Mucosa of descending colon (tissue), 3 donors: ENCODE measurements around the gene WDR55. TPM values are rescaled to one million over a fixed set of nuclear protein-coding genes. Genes with fewer than 3 reads are reported as not detected.

Experiments used
- ATAC-seq: fragments of 200-7000 bp; cut with Tn5 transposase; one replicate; pipeline ENCODE4 v1.9.1; 2020; ENCODE audit warnings: mild to moderate bottlenecking, moderate library complexity
- DNase-seq, 3 donors: peaks; one replicate each; pipeline ENCODE4 v3.0.0-alpha.2; 2020
- H3K36me3 ChIP-seq: fragments of 200-600 bp; one replicate; pipeline ENCODE4 v1.8.0; 2021; ENCODE audit warnings: low read depth, mild to moderate bottlenecking
- H3K4me1 ChIP-seq: fragments of 200-600 bp; one replicate; pipeline ENCODE4 v1.8.0; 2021; ENCODE audit warnings: low read depth, mild to moderate bottlenecking
- H3K4me3 ChIP-seq: fragments of 200-600 bp; one replicate; pipeline ENCODE4 v1.8.0; 2021; ENCODE audit warnings: mild to moderate bottlenecking
- H3K9me3 ChIP-seq: fragments of 200-600 bp; one replicate; pipeline ENCODE4 v1.8.0; 2021; ENCODE audit warnings: mild to moderate bottlenecking
- intact Hi-C, 2 donors: fragments of 100-400 bp; cut with DNase I in 1 of 2; cut with micrococcal nuclease in 1 of 2; formaldehyde crosslinking; loops; one replicate each; pipeline versions ENCODE4 v1.11.0 to v1.11.1; 2022; cut with DNase I, micrococcal nuclease
- total RNA-seq, 3 donors: library from RNA; stranded (reverse); fragmentation: NEBNext Ultra II Directional in 2 of 3; extraction: Animal tissue kit (Norgen Biotek cat#: 25700) in 2 of 3; gene quantifications; one replicate each; pipeline versions ENCODE4 v1.2.1 to v1.2.4, GENCODE V29; 2021 to 2023
- TF ChIP-seq, protein P1 (sequence below): fragments of 200-600 bp; IDR thresholded peaks from one replicate; pipeline ENCODE4 v1.8.0; 2022; ENCODE audit warnings: antibody characterized with exemption, mild to moderate bottlenecking
- donor health status: DM: no; HTN: no; CAD: no; lungs with moderate emphysema.
- donor health status: DM: no; HTN: no; CAD: no.
- donor health status: DM: no; HTN: yes; CAD: no.

WDR55 gene
- total RNA-seq, 3 donors from 2014 or later: 32.3 to 42.3 (median 42.2) TPM

DNA sequence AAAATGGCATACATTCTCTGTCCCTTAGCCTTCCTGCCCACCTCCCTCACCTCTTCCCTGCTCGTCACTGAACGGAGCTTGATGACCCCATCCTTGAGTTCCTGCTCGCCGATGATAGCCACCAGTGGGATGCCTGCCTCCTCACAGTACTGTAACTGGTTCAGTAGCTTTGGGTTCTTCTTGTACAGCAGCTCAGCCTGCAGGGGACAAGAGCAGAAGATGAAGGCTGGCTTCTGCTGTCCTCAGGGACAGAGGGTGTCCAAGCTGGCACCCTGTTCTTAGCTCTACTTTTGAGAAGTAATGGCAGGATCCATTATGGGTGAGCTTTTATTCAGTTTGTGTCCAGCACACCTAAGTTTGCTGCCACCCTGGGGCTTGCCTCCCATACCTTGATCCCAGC is 9.9 kb downstream of the WDR55 start:
- TF ChIP-seq, protein P1, sequence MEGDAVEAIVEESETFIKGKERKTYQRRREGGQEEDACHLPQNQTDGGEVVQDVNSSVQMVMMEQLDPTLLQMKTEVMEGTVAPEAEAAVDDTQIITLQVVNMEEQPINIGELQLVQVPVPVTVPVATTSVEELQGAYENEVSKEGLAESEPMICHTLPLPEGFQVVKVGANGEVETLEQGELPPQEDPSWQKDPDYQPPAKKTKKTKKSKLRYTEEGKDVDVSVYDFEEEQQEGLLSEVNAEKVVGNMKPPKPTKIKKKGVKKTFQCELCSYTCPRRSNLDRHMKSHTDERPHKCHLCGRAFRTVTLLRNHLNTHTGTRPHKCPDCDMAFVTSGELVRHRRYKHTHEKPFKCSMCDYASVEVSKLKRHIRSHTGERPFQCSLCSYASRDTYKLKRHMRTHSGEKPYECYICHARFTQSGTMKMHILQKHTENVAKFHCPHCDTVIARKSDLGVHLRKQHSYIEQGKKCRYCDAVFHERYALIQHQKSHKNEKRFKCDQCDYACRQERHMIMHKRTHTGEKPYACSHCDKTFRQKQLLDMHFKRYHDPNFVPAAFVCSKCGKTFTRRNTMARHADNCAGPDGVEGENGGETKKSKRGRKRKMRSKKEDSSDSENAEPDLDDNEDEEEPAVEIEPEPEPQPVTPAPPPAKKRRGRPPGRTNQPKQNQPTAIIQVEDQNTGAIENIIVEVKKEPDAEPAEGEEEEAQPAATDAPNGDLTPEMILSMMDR: no peak
- H3K36me3 ChIP-seq: no peaks in the 10 kb centered on the region
- H3K9me3 ChIP-seq: no peaks in the 10 kb centered on the region
- DNase-seq (no peak), ATAC-seq (no peak)
- H3K4me3 ChIP-seq: no peak overlapping the region
- H3K4me1 ChIP-seq: peaks cover 9% of the 10 kb centered on the region
- intact Hi-C loops: no loop called here

DNA sequence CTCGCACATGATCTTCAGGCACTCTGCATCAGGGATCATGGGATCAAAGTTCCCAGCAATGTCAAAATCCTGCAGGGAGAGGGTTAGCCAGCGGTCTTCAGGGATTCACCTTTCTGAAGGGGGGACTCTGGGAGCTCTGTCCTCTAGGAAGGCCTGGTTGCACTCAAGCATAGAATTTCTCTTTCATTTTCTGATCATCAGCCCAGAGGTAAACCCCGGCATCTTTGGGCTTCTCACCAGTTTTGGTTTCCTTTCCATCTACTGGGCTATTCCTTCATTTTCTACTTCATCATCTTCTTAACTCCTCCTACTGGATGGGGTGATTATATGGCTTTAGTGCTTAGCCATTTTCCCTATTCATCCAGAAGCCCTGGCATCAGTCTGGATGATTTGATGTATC is 13.2 kb downstream of the WDR55 start:
- no peaks in the 10 kb centered on the region for H3K36me3 ChIP-seq
- no peak overlapping the region for H3K4me3 ChIP-seq
- TF ChIP-seq, protein P1: no peak
- ATAC-seq: no peak
- intact Hi-C loops: no loop called here
- peaks cover 8% of the 10 kb centered on the region for H3K4me1 ChIP-seq
- no peak for DNase-seq
- H3K9me3 ChIP-seq: no peaks in the 10 kb centered on the region

DNA sequence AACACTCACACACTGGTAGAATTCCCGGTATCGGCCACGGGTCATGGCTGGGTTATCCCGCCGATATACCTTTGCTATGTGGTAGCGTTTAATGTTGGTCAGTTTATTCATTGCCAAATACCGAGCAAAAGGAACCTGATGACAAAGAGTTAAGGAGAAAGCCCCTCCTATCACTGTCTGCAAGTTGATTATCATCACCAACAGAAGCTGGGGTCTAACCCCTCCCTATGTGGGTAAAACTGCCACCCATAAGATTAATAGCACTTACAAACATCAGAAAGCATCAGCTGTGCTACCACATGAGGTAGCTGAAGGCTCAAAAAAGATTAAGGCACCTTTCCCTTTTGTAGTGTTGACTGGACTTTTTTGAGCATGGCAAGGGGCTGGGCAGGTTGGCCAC is 14.3 kb downstream of the WDR55 start:
- TF ChIP-seq, protein P1: no peak
- Histone ChIP-seq H3K36me3 (no peaks in the 10 kb centered on the region), H3K4me3 (no peak overlapping the region), H3K9me3 (no peaks in the 10 kb centered on the region), H3K4me1 (peaks cover 8% of the 10 kb centered on the region)
- ATAC-seq: no peak
- intact Hi-C loops: no loop called here
- no peak for DNase-seq

DNA sequence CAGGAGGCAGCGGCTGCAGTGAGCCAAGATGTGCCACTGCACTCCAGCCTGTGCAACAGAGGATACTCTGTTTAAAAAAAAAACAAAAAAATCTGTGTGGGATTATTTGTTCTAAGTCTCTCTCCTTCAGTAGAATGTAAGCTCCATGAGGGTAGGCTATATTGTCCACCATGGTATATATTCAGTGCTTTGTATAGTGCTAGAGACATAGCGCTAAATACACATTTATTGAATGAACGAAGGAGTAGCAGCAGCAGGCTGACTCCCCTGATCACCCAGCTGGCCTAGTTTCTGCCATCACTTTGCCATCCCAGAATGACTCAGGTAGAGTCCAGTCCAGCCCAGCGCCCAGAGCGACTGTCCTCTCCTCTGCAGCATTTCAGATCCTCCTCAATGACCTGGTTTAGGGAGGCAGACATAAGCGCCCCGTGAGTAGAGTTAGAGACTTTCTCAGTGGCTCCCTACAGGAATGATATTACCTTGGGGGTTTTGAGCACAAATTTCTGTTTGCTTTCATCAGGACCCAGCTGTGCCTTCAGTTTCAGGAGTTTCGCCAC is 25.8 kb downstream of the WDR55 start:
- TF ChIP-seq, protein P1: no peak
- Histone ChIP-seq H3K36me3 (no peaks in the 10 kb centered on the region), H3K4me3 (peak overlapping the region; percentile 50), H3K4me1 (peaks cover 23% of the 10 kb centered on the region), H3K9me3 (no peaks in the 10 kb centered on the region)
- peak; percentile 28 for ATAC-seq
- intact Hi-C loops: no loop called here
- DNase-seq: no peak

DNA sequence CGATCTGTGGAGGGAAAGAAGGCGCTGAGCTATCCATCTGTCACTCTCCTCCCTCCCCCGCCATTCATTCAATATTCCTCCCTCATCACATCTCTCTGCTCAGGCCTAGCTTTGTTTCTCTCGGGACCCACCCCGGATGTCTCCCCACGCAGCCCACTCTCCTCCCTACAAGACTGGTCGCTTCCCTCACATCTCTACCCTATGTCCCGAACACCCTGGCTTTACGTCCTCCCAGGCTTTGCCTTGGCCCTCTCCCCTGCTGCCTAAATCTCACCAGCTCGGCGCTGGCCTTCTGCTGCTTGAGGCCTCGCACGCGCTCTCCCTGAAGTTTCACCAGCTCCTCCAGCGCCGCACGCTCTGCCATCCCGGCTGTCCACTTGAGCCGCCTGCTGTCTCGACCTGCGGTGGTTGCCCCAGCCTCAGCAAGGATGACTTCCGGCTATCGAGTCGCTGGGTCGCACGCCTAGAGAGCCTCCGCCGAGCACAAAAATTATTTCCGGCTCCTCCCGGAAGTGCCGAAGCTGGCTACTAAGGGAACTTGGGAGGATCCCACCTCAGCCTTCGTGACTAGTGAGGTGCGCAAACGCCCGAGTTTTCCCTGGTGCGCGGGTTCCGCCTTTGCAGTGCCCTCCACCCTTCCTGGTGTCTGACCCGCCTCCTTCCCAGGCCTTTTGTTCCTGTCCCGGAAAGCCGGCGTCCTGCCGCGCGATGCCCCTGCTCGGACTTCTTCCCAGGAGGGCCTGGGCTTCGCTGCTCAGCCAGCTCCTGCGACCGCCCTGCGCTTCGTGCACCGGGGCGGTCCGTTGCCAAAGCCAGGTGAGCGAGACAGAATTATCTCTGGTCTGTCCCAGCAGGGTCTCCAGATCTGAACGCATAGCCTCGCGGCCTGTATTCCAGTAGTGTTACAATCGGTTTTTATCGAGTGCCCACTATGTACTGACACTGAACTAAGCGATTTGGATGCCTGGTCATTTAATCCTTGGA is 26.5 kb downstream of the WDR55 start, which contains the start of the genes HARS1 and HARS2:
Gene HARS1 (minus strand): TSS at position 430 of the 984 bp plus-strand sequence. CDS start 66 bp downstream, at position 364.
Gene HARS2 (plus strand): TSS at position 515 of the 984 bp plus-strand sequence. CDS start 194 bp downstream, at position 709.
- TF ChIP-seq, protein P1: no peak
- H3K4me3 ChIP-seq: peak within 1 kb of the TSS; percentile 50
- ATAC-seq: peak; percentile 98
- intact Hi-C loops: no loop called here
- peaks cover 23% of the 10 kb centered on the region for H3K4me1 ChIP-seq
- no peaks in the 10 kb centered on the region for H3K9me3 ChIP-seq
- peak; percentile 93 to 95 (median 93) for DNase-seq
- peaks cover 5% of the 10 kb centered on the region for H3K36me3 ChIP-seq
